Measurements from ENCODE around the gene FBXL12.

DNA sequence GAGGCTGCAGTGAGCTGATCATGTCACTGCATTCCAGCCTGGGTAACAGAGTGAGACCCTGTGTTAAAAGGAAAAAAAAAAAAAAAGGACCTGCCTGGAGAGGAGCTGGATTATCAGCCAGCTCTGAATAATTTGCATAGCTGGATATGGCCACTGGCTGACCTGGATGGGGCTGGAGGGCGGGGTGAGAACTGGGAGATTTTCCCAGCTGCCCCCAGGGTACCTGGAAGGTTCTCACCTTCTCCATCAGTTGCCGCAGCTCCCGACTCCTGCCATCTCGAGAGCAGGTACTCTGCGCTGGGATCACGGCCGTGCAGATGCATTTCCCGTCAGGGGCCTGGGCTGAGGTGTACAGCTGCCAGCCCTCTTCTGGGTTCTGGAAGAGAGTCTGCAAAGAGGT is 41.5 kb upstream of the FBXL12 start:
- TF ChIP-seq, protein P1, sequence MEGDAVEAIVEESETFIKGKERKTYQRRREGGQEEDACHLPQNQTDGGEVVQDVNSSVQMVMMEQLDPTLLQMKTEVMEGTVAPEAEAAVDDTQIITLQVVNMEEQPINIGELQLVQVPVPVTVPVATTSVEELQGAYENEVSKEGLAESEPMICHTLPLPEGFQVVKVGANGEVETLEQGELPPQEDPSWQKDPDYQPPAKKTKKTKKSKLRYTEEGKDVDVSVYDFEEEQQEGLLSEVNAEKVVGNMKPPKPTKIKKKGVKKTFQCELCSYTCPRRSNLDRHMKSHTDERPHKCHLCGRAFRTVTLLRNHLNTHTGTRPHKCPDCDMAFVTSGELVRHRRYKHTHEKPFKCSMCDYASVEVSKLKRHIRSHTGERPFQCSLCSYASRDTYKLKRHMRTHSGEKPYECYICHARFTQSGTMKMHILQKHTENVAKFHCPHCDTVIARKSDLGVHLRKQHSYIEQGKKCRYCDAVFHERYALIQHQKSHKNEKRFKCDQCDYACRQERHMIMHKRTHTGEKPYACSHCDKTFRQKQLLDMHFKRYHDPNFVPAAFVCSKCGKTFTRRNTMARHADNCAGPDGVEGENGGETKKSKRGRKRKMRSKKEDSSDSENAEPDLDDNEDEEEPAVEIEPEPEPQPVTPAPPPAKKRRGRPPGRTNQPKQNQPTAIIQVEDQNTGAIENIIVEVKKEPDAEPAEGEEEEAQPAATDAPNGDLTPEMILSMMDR (IDR thresholded peaks at IDR 0.05 in 2 of 3, conservative IDR thresholded peaks at IDR 0.05 in 1 of 3; ENCODE audit: borderline replicate concordance in 1 of 3, insufficient read depth in 1 of 3, low read depth in 2 of 3, low read length in 2 of 3) = no peak
- TF ChIP-seq SIN3A (IDR thresholded peaks at IDR 0.05; ENCODE audit: low read depth) (no peak), POLR2A (IDR thresholded peaks at IDR 0.05; ENCODE audit: borderline replicate concordance, extremely low read depth, insufficient read depth, insufficient read length) (no peak), POLR2AphosphoS5 (IDR thresholded peaks at IDR 0.05; ENCODE audit: low read depth, low read length) (no peak), EZH2 (IDR thresholded peaks at IDR 0.05) (no peak), SP1 (IDR thresholded peaks at IDR 0.05; ENCODE audit: low read depth) (no peak), YY1 (IDR thresholded peaks at IDR 0.05; ENCODE audit: extremely low read depth, insufficient replicate concordance, low read depth, low read length) (no peak), RAD21 (IDR thresholded peaks at IDR 0.05; ENCODE audit: low read depth) (no peak), ZNF274 (IDR thresholded peaks at IDR 0.05; ENCODE audit: low read depth, low read length) (no peak), SRF (IDR thresholded peaks at IDR 0.05; ENCODE audit: low read depth) (no peak)
- TF ChIP-seq, protein P2, sequence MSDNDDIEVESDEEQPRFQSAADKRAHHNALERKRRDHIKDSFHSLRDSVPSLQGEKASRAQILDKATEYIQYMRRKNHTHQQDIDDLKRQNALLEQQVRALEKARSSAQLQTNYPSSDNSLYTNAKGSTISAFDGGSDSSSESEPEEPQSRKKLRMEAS (IDR thresholded peaks at IDR 0.05) = no peak
- TF ChIP-seq, protein P3, sequence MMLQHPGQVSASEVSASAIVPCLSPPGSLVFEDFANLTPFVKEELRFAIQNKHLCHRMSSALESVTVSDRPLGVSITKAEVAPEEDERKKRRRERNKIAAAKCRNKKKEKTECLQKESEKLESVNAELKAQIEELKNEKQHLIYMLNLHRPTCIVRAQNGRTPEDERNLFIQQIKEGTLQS (IDR thresholded peaks at IDR 0.05) = no peak
- TF ChIP-seq, protein P4, sequence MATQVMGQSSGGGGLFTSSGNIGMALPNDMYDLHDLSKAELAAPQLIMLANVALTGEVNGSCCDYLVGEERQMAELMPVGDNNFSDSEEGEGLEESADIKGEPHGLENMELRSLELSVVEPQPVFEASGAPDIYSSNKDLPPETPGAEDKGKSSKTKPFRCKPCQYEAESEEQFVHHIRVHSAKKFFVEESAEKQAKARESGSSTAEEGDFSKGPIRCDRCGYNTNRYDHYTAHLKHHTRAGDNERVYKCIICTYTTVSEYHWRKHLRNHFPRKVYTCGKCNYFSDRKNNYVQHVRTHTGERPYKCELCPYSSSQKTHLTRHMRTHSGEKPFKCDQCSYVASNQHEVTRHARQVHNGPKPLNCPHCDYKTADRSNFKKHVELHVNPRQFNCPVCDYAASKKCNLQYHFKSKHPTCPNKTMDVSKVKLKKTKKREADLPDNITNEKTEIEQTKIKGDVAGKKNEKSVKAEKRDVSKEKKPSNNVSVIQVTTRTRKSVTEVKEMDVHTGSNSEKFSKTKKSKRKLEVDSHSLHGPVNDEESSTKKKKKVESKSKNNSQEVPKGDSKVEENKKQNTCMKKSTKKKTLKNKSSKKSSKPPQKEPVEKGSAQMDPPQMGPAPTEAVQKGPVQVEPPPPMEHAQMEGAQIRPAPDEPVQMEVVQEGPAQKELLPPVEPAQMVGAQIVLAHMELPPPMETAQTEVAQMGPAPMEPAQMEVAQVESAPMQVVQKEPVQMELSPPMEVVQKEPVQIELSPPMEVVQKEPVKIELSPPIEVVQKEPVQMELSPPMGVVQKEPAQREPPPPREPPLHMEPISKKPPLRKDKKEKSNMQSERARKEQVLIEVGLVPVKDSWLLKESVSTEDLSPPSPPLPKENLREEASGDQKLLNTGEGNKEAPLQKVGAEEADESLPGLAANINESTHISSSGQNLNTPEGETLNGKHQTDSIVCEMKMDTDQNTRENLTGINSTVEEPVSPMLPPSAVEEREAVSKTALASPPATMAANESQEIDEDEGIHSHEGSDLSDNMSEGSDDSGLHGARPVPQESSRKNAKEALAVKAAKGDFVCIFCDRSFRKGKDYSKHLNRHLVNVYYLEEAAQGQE (IDR thresholded peaks at IDR 0.05; ENCODE audit: low read depth) = no peak
- TF ChIP-seq, protein P5, sequence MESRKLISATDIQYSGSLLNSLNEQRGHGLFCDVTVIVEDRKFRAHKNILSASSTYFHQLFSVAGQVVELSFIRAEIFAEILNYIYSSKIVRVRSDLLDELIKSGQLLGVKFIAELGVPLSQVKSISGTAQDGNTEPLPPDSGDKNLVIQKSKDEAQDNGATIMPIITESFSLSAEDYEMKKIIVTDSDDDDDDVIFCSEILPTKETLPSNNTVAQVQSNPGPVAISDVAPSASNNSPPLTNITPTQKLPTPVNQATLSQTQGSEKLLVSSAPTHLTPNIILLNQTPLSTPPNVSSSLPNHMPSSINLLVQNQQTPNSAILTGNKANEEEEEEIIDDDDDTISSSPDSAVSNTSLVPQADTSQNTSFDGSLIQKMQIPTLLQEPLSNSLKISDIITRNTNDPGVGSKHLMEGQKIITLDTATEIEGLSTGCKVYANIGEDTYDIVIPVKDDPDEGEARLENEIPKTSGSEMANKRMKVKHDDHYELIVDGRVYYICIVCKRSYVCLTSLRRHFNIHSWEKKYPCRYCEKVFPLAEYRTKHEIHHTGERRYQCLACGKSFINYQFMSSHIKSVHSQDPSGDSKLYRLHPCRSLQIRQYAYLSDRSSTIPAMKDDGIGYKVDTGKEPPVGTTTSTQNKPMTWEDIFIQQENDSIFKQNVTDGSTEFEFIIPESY (IDR thresholded peaks at IDR 0.05; ENCODE audit: extremely low read depth, insufficient replicate concordance, low read length) = no peak

Measured in HCT116 (cell line).